Epithelial cell of esophagus (primary cell): Measurements from ENCODE around the gene ST6GALNAC4.

Source experiments
- DNase-seq: peaks from one replicate; pipeline ENCODE4 v3.0.0; 2010; ENCODE audit warnings: low read depth
- H3K4me3 ChIP-seq: 2 replicates; pipeline ENCODE4 v1.5.1; 2011; ENCODE audit warnings: mild to moderate bottlenecking, low read length, control low read depth
- CTCF ChIP-seq: IDR thresholded peaks from 2 replicates; pipeline ENCODE4 v1.5.1; 2011; ENCODE audit warnings: low read depth, mild to moderate bottlenecking, low read length, control low read depth, inconsistent platforms; ENCODE audit not compliant: insufficient read depth; ENCODE audit errors: missing control alignments

The ST6GALNAC4 gene

GRCh38 chr9:127865645-127866464 lies 51.0 kb downstream of the ST6GALNAC4 start:
- no peak for TF ChIP-seq CTCF
- no peak for DNase-seq
- H3K4me3 ChIP-seq = no peak overlapping the region

- DNase-seq = no peak
- no peak for TF ChIP-seq CTCF
- no peak overlapping the region for H3K4me3 ChIP-seq
Observed at GRCh38 chr9:127863191-127863621, 53.6 kb downstream of the ST6GALNAC4 start.

GRCh38 chr9:127862075-127863011 lies 54.5 kb downstream of the ST6GALNAC4 start:
- TF ChIP-seq CTCF = no peak
- DNase-seq = no peak
- H3K4me3 ChIP-seq = no peak overlapping the region

GRCh38 chr9:127860779-127861178 lies 56.1 kb downstream of the ST6GALNAC4 start:
- TF ChIP-seq CTCF = no peak
- no peak overlapping the region for H3K4me3 ChIP-seq
- DNase-seq = no peak

- TF ChIP-seq CTCF = no peak
- no peak overlapping the region for H3K4me3 ChIP-seq
- no peak for DNase-seq
Observed at GRCh38 chr9:127860260-127860659, 56.6 kb downstream of the ST6GALNAC4 start.

- no peak overlapping the region for H3K4me3 ChIP-seq
- DNase-seq = no peak
- no peak for TF ChIP-seq CTCF
Observed at GRCh38 chr9:127858041-127858512, 58.8 kb downstream of the ST6GALNAC4 start.
